DMS53 treated with DMSO at 0.1 percent for 48 hours (cell line): Measurements from ENCODE around the gene ERBIN.
"Not testable (repeated sequence)": the region's sequence is repeated elsewhere in the genome, so short reads cannot be mapped to it uniquely, and the experiment has no call there.

Source experiments
- DNase-seq: peaks from one replicate; lab custom pipeline; 2025; ENCODE audit not compliant: unreplicated experiment; lab: John Stamatoyannopoulos, UW

Gene ERBIN

DNA sequence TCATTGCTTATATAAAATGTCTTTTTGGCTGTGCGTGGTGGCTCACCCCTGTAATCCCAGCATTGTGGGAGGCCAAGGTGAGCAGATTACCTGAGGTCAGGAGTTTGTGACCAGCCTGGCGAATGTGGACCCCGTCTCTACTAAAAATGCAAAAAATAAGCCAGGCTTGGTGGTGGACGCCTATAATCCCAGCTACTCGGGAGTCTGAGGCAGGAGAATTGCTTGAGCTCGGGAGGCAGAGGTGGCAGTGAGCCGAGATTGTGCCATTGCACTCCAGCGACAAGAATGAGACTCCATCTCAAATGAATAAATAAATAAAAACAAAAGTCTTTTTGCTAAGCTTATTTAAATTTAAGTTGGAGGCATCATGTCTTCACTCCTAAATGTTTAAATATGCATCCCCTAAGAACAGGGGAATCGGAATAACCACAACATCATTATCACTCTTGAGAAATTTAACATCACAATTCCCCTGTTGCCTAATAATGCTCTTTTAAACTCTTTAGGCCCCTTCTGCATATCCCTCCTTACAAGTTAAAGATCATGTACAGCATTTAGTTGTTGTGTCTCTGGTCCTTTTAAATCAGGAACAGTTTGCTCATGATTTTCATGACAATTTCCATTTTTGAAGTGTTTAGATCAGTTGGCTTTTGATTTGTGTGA is 72.8 kb downstream of the ERBIN start:
- no peak for DNase-seq

DNA sequence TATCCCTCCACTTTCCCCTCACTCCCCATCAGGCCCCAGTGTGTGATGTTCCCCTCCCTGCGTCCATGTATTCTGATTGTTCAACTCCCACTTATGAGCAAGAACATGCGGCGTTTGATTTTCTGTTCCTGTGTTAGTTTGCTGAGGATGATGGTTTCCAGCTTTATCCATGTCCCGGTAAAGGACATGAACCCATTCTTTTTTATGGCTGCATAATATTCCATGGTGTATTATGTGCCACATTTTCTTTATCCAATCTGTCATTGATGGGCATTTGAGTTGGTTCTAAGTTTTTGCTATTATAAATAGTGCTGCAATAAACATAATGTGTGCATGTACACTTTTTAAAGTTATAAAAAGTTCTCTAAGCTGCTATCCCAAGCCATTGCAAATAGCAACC is 75.6 kb downstream of the ERBIN start:
- DNase-seq, result no peak

- DNase-seq, result no peak
Measured at GRCh38 chr5:66002415-66002814, 76.0 kb downstream of the ERBIN start.

DNA sequence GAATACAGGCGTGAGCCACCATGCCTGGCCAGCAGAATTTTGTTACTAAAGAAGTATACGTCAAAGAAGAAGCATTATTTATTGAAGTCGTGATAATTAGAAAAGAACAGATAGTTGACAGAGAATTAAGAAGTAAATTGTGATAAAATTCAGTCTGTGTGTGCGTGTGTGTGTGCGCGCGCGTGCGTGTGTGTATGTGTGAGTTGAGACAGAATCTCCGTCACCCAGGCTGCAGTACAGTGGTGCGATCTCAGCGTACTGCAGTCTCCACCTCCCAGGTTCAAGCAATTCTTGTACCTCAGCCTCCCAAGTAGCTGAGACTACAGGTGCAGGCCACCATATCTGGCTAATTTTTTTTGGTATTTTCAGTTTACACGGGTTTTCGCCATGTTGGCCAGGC is 77.8 kb downstream of the ERBIN start:
- DNase-seq, result no peak

DNA sequence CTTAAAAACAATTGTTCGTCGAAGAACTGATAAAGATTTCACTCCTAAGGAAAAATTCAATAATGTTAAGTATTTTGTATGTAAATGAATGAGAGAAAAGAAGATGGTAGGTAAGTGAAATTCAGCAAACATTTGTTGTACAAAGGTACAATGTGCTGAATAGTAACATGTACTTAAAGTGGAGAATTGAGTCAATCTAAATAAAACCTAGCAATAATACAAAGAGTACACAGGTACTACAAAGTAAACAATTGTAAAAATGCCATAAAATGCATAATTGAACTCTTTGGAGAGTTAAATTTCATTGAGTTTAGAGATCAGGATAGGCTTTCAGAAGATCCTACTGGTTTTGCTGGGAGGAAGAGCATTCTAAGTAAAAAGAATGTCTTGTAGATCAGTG is 82.9 kb downstream of the ERBIN start:
- no peak for DNase-seq

GRCh38 chr5:66010476-66010875 is 84.1 kb downstream of the ERBIN start:
- no peak for DNase-seq

GRCh38 chr5:66012271-66012670 is 85.9 kb downstream of the ERBIN start:
- DNase-seq, result no peak

DNA sequence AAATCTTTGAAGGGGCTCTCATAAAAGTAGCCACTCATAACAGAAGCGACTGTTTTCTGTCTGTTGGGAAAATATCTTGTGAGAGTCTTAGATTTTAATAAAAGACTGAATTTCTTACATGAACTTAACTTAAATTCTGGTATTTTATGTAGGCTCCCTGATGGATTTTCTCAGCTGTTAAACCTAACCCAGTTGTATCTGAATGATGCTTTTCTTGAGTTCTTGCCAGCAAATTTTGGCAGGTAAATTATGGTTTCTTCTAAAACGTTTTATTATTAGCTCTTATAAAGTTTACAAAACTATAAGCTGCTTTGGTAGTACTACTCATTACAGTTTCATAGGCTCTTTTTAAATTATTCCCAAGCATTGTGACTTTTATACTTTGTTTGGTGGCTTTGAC is 87.0 kb downstream of the ERBIN start:
- no peak for DNase-seq

GRCh38 chr5:66013906-66014305 is 87.5 kb downstream of the ERBIN start:
- no peak for DNase-seq

GRCh38 chr5:66015196-66015960 is 89.0 kb downstream of the ERBIN start:
- no peak for DNase-seq

DNA sequence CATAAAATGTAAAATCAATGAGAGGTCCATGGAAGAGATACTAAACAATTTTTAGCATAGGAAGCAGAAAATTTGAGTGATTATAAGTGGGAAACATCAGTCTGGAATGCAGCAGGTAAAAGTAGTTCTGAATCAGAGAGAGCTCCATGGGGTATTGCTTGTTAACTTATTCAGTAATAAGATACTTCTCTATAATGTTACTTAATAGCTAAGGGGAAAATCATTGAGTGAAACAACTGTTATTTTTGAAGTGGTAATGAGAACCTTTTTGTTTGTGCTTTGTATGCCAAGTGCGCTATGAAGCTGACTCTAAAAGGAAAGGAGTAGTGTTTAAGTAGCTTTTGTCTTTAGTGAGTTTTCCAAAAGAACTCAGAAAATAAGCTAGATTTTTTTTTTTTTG is 95.2 kb downstream of the ERBIN start:
- no peak for DNase-seq

- DNase-seq, result no peak
Measured at GRCh38 chr5:66039296-66039695, 112.9 kb downstream of the ERBIN start.

GRCh38 chr5:66039701-66040100 is 113.3 kb downstream of the ERBIN start:
- no peak for DNase-seq

DNA sequence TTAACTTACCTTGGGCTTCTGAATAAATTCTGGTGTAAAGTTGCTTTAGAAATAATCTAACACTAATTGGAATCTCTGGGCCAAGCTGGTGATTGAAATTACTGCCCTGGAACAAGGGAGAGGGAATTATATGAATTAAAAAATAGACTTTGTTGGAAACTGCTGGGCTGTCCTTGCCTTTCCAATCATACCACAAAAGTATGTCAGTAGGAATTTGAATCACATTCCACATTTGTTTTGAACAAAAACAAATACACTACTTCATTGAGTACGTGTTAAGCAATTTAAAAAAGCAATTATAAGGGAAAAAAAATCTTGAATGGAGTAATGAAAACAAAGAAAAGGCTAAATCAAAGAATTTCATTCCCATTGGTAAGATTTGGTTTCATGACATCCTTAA is 115.3 kb downstream of the ERBIN start:
- DNase-seq, result no peak

DNA sequence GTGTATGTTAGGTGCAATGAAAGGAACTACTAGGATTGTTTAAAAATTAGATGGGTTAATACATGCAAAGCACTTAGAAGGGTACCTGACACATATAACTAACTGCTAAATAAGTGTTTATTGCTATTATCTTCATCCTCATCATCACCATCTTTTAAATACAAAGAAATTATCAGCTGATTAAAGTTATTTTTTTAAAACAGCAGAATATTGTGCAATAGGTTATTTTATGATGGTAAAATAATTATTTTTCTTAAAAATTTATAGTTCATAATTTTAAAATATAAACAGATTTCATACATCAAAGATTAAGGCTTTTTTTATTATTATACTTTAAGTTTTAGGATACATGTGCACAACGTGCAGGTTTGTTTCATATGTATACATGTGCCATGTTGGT is 130.9 kb downstream of the ERBIN start:
- no peak for DNase-seq

- DNase-seq, result not testable (repeated sequence)
Measured at GRCh38 chr5:66061320-66061719, 134.9 kb downstream of the ERBIN start.

- not testable (repeated sequence) for DNase-seq
Measured at GRCh38 chr5:66063061-66063460, 136.7 kb downstream of the ERBIN start.

DNA sequence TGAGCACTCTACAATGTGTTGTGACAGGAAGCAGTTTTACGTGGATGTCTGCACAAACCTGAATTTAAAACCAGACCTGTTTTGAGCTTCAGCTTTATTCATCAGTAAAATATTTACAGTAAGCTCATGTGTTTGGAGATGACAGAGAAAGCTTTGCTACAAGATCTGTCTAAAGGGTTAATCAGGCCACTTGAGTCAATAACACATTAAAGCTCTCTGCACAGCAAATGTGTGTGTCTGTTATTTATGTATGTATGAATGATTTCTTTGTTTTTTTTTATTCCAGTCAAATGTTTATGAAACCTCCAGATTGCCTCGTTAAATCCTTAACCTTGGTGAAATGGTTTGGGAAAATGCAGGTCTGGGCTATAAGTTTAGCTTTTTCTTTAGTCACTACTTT is 140.5 kb downstream of the ERBIN start:
- DNase-seq, result no peak

GRCh38 chr5:66072031-66072430 is 145.7 kb downstream of the ERBIN start:
- no peak for DNase-seq

DNA sequence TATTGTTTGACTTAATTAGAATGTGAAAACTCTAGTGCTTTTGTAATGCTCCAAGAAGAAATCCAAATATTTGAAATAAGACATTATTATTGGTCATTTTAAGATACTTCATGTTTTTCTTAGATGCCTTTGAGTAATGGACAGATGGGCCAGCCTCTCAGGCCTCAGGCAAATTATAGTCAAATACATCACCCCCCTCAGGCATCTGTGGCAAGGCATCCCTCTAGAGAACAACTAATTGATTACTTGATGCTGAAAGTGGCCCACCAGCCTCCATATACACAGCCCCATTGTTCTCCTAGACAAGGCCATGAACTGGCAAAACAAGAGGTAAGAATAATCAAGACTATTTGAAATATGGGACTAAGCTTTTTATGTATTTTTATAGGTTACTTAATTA is 148.5 kb downstream of the ERBIN start:
- DNase-seq, result no peak

DNA sequence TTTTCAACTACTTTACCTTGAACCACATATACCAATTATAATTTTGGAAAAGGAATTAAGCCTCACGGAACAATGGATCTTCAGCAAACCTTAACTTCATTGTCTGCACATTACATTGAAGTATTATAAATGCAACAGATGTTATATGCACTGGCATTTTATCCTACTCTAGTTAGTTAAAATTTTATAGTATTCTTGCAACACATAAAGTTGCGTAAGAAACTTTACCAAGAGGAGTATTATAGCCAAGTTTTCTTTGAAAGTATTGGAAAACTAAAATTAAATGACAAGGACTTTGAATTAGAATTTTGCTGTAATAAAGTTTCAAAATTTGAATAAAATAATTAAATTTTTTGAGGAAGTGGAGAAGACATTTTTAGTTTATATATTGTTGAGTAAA is 154.3 kb downstream of the ERBIN start:
- DNase-seq, result no peak

GRCh38 chr5:66089384-66089783 is 163.0 kb downstream of the ERBIN start:
- no peak for DNase-seq

- DNase-seq, result no peak
Measured at GRCh38 chr5:66100851-66101250, 174.5 kb downstream of the ERBIN start.
